Chondrocyte (in vitro differentiated cells): ENCODE measurements around the gene ARHGAP26. TPM values are rescaled to one million over a fixed set of nuclear protein-coding genes. Genes with fewer than 3 reads are reported as not detected.

ENCODE experiments used
- DNase-seq: peaks from one replicate; pipeline ENCODE4 v3.0.0; 2021; ENCODE audit warnings: mixed read lengths, low spot score
- H3K27ac Mint-ChIP-seq: one replicate; pipeline ENCODE4 v1.8.0; 2021; ENCODE audit warnings: mild to moderate bottlenecking, moderate library complexity, mixed read lengths; ENCODE audit not compliant: unreplicated experiment
- H3K27me3 Mint-ChIP-seq: 2 replicates; pipeline ENCODE4 v1.8.0; 2021; ENCODE audit warnings: low read depth, mixed read lengths
- H3K36me3 Mint-ChIP-seq: 2 replicates; pipeline ENCODE4 v1.8.0; 2021; ENCODE audit warnings: low read depth, mixed read lengths
- H3K4me1 Mint-ChIP-seq: 2 replicates; pipeline ENCODE4 v1.8.0; 2021; ENCODE audit warnings: low read depth, mild to moderate bottlenecking, mixed read lengths
- H3K4me3 Mint-ChIP-seq: one replicate; pipeline ENCODE4 v1.8.0; 2021; ENCODE audit warnings: mild to moderate bottlenecking, moderate library complexity, mixed read lengths; ENCODE audit not compliant: unreplicated experiment
- H3K9me3 Mint-ChIP-seq: 2 replicates; pipeline ENCODE4 v1.8.0; 2021; ENCODE audit warnings: low read depth, mixed read lengths
- total RNA-seq: library from RNA; stranded (reverse); gene quantifications from 3 replicates; pipeline ENCODE4 v1.2.1, GENCODE V29; 2021
- TF ChIP-seq, protein P1 (sequence below): fragments of 200-600 bp; sonication (generic); IDR thresholded peaks from 2 replicates; pipeline ENCODE4 v1.5.0; 2021; ENCODE audit warnings: antibody characterized with exemption, mild to moderate bottlenecking, moderate library complexity

ARHGAP26 gene
- total RNA-seq, 1 donor from 2014 or later = 16.4 TPM

DNA sequence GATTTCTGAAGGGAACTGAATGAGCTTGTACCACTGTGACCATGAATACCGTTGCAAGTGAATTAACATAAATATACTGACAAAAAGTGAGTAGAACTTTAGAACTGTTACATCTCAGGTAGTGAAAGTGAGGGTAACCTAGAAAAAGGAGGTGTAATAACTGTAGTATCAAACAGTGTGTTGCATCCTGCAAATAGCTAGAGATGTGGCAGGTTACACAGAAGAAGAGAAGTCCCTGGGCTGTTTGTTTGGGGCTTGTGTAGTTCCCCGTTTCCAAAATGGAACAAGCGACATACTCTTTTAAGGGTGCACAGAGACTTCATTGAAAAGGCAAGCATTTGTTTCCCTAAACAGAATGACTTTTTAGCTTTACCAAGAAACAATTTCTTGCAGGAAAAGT lies 418.5 kb downstream of the ARHGAP26 start:
- DNase-seq = no peak
- H3K4me1 Mint-ChIP-seq = peaks cover 14% of the 10 kb centered on the region

DNA sequence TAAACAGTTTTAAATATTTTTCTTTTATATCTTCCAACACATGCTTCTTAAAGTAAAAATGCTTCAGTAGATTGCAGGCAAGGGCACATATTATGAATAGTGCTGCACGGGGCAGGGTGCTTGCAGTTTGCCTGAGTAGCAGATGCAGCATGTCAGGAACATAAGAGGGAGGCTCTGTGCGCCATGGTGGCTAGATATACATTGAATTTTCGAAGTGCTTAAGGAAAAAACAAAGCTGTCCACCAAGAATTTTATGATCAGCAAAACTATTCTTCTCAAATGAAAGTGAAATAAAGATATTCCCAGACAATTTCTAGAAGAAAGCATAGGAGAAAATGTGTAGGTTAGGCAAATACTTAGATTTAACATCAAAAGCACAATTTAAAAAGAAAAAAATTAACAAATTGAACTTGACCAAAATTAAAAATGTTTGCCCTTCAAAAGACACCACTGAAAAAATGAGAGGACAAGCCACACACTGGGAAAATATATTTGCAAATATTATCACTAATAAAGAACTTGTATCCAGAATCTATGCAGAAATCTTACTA lies 420.2 kb downstream of the ARHGAP26 start:
- Mint-ChIP-seq H3K27me3 (no peaks in the 10 kb centered on the region), H3K9me3 (no peaks in the 10 kb centered on the region), H3K27ac (no peak overlapping the region), H3K4me3 (no peak overlapping the region), H3K4me1 (peaks cover 13% of the 10 kb centered on the region), H3K36me3 (no peaks in the 10 kb centered on the region)
- TF ChIP-seq, protein P1, sequence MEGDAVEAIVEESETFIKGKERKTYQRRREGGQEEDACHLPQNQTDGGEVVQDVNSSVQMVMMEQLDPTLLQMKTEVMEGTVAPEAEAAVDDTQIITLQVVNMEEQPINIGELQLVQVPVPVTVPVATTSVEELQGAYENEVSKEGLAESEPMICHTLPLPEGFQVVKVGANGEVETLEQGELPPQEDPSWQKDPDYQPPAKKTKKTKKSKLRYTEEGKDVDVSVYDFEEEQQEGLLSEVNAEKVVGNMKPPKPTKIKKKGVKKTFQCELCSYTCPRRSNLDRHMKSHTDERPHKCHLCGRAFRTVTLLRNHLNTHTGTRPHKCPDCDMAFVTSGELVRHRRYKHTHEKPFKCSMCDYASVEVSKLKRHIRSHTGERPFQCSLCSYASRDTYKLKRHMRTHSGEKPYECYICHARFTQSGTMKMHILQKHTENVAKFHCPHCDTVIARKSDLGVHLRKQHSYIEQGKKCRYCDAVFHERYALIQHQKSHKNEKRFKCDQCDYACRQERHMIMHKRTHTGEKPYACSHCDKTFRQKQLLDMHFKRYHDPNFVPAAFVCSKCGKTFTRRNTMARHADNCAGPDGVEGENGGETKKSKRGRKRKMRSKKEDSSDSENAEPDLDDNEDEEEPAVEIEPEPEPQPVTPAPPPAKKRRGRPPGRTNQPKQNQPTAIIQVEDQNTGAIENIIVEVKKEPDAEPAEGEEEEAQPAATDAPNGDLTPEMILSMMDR = no peak
- no peak for DNase-seq

More for the DNA sequence above, 418.5 kb downstream of the ARHGAP26 start:
- TF ChIP-seq, protein P1 = no peak
- Mint-ChIP-seq H3K27me3 (no peaks in the 10 kb centered on the region), H3K27ac (no peak overlapping the region), H3K4me3 (no peak overlapping the region), H3K36me3 (no peaks in the 10 kb centered on the region), H3K9me3 (no peaks in the 10 kb centered on the region)

DNA sequence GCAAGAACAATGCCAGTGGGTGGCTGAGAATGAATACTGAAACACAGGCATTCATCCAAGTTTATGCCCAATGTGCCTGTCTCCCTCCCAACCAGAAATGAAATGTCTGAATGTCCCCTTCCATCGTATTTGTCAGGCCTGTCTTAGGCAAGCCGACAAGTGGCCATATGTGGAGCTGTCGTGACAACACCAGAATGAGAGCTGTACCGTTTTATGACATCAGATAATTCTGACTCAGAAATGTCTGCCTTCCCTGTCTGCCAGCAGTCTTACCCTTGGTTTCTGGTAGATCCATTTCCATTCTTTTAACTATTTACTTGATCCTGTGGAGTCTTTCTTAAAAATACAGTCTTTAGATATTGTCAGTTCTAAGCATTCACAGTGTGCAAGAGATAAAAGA lies 421.5 kb downstream of the ARHGAP26 start:
- no peaks in the 10 kb centered on the region for H3K9me3 Mint-ChIP-seq
- TF ChIP-seq, protein P1 = no peak
- DNase-seq = no peak
- peaks cover 8% of the 10 kb centered on the region for H3K4me1 Mint-ChIP-seq
- H3K4me3 Mint-ChIP-seq = no peak overlapping the region
- H3K36me3 Mint-ChIP-seq = no peaks in the 10 kb centered on the region
- no peak overlapping the region for H3K27ac Mint-ChIP-seq
- H3K27me3 Mint-ChIP-seq = no peaks in the 10 kb centered on the region

DNA sequence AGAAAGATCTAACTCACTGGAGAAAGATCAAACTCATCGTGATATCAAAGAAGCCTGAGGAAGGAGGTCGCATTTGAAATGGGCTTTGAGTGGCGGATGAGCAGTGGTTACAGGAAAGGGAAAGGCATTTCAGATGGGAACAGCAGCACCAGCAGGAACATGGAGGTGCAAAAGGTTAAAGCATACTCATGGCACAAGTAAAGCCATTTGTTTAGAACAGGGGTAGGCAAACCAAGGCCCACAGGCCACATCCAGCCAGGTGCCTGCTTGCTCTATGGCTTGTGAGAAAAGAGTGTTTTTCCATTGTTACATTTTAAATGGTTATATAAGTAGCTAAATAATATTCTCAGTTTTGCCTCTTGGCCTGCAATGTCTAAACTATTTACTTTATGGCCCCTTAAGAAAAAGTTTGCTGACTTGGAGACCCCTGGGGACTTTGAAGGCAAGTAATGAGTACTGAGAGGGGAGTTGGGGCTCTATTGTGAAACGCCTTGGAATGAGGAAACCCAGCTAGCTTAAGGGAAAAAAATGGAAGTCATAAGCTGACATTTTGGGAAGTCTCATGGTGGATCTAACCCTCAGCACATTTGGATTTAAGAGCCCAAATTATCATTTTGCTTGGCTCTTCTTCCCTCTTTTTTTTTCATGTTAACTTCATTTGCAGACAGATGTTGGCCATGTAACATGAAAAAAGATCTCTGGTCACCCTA lies 422.2 kb downstream of the ARHGAP26 start:
- Mint-ChIP-seq H3K9me3 (peaks cover 1% of the 10 kb centered on the region), H3K4me3 (no peak overlapping the region), H3K4me1 (peaks cover 6% of the 10 kb centered on the region), H3K27me3 (no peaks in the 10 kb centered on the region), H3K27ac (no peak overlapping the region), H3K36me3 (peaks cover under 1% of the 10 kb centered on the region)
- TF ChIP-seq, protein P1 = no peak
- DNase-seq = no peak

DNA sequence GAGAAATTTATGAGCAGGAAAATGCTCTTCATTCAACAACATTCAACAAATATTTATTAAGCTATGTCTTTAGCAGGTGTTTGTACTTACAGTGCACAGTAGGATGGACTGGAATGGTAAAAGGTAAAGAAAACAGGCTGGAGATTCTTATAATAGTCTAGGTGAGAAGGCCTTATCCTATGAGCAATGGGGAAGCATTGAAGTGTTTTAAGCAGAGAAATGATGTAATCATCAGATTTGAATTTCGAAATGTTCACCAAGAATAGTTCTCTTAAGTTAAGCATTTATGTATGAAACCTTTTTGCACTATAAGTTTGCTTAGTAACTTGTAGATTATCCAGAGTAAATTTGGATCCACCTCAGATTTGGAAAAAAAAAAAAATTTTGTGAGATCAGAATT lies 424.0 kb downstream of the ARHGAP26 start:
- H3K9me3 Mint-ChIP-seq = peaks cover 8% of the 10 kb centered on the region
- no peak overlapping the region for H3K27ac Mint-ChIP-seq
- H3K36me3 Mint-ChIP-seq = peaks cover 5% of the 10 kb centered on the region
- no peak overlapping the region for H3K4me3 Mint-ChIP-seq
- H3K4me1 Mint-ChIP-seq = peaks cover 4% of the 10 kb centered on the region
- no peak for DNase-seq
- no peaks in the 10 kb centered on the region for H3K27me3 Mint-ChIP-seq
- TF ChIP-seq, protein P1 = no peak
